Gastroesophageal sphincter (tissue), 2 donors: Measurements from ENCODE around the gene RGS12.

ENCODE experiments used
- EP300 ChIP-seq: sonication (generic); formaldehyde crosslinking; IDR thresholded peaks from one replicate; pipeline ENCODE4 v1.6.1; 2017; ENCODE audit warnings: antibody characterized with exemption, mild to moderate bottlenecking
- POLR2A ChIP-seq, 2 donors: fragments of 450-650 bp; IDR thresholded peaks; one replicate each; pipeline ENCODE4 v1.6.1; 2017; ENCODE audit warnings: antibody characterized with exemption in 2 of 2, mild to moderate bottlenecking in 2 of 2, moderate library complexity in 1 of 2

DNA sequence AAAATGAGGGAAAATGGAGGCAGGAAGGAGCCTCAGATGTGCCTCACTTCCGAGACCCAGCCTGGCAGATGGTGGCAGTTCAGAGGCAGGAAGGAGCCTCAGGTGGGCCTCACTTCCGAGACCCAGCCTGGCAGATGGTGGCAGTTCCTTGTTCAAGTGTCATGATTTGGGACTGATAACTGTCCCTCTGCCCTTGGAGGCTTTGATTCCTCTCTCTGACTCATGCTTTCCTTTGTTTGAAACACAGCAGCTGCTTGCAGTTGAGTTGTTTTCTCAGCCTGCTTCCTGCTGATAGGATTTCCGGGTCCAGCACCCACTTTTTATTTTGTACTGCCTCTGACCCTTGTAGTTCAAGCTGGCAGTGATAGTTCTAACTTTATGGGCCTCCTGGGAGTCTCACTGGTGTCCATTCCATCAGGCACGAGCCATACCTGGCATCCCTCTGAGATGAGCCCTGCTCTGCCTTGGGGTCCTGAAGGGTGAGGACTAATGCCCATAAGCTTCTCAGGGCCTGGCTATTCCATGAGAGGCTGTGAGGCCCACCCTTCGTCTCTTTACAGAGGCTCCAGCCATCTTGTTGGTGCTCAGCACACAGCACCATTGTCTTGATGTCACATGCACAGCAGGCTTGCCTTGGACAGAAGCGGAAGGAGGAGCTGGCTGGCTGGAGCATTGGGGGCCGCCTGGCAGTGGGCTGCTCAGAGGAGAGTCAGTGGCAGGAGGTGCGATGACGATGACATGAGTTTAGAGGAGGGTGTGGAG, 13.0 kb downstream of the RGS12 start:
- TF ChIP-seq POLR2A (IDR thresholded peaks at IDR 0.05) (no peak), EP300 (no peak)
